ENCODE measurements around the gene DCST2. TPM values are rescaled to one million over a fixed set of nuclear protein-coding genes. Genes with fewer than 3 reads are reported as not detected.

DCST2 gene
- total RNA-seq, 2 experiments from 2014 or later, result 0.18 to 0.40 TPM

GRCh38 chr1:155030243-155030795 lies 3.3 kb downstream of the DCST2 start:
- H3K27me3 Mint-ChIP-seq, result peaks cover 2% of the 10 kb centered on the region
- POLR2A ChIA-PET, result no interaction called here
- no peak for DNase-seq
- CTCF ChIA-PET, result interaction anchor here (1.1 kb wide), 1 partner anchor 11 kb away, joined by 3 read pairs; no protein-coding TSS in a partner anchor
- H3K9me3 Mint-ChIP-seq, result no peaks in the 10 kb centered on the region
- H3K27ac Mint-ChIP-seq, result no peak overlapping the region
- H3K4me1 Mint-ChIP-seq, result no peaks in the 10 kb centered on the region
- H3K4me3 Mint-ChIP-seq, result no peak overlapping the region
- no peaks in the 10 kb centered on the region for H3K36me3 Mint-ChIP-seq (ENCODE audit: low read depth)

- Mint-ChIP-seq H3K9me3 (no peaks in the 10 kb centered on the region), H3K36me3 (ENCODE audit: low read depth) (no peaks in the 10 kb centered on the region), H3K27ac (no peak overlapping the region), H3K4me1 (no peaks in the 10 kb centered on the region), H3K4me3 (no peak overlapping the region), H3K27me3 (peaks cover 2% of the 10 kb centered on the region)
- ChIA-PET CTCF (no interaction called here), POLR2A (interaction anchor here (0.6 kb wide), 1 partner anchor 9 kb away, joined by 3 read pairs; no protein-coding TSS in a partner anchor)
- DNase-seq, result no peak
These were observed 3.9 kb downstream of the DCST2 start for GRCh38 chr1:155029513-155030242.

- POLR2A ChIA-PET, result no interaction called here
- Mint-ChIP-seq H3K27ac (no peak overlapping the region), H3K9me3 (no peaks in the 10 kb centered on the region), H3K4me3 (no peak overlapping the region), H3K27me3 (peaks cover 2% of the 10 kb centered on the region), H3K36me3 (ENCODE audit: low read depth) (no peaks in the 10 kb centered on the region), H3K4me1 (peaks cover 2% of the 10 kb centered on the region)
- CTCF ChIA-PET, result no interaction called here
- no peak for DNase-seq
These were observed 7.0 kb downstream of the DCST2 start for GRCh38 chr1:155026588-155026987.

- Mint-ChIP-seq H3K27me3 (peaks cover 2% of the 10 kb centered on the region), H3K4me3 (no peak overlapping the region), H3K36me3 (ENCODE audit: low read depth) (no peaks in the 10 kb centered on the region), H3K4me1 (peaks cover 4% of the 10 kb centered on the region), H3K9me3 (no peaks in the 10 kb centered on the region), H3K27ac (no peak overlapping the region)
- CTCF ChIA-PET, result no interaction called here
- no peak for DNase-seq
- POLR2A ChIA-PET, result no interaction called here
These were observed 7.4 kb downstream of the DCST2 start for GRCh38 chr1:155026154-155026553.

GRCh38 chr1:155024315-155024714 lies 9.3 kb downstream of the DCST2 start:
- peaks cover 9% of the 10 kb centered on the region for H3K4me1 Mint-ChIP-seq
- ChIA-PET CTCF (interaction anchor here (0.7 kb wide), 2 partner anchors 54 to 148 kb away, joined by 3 to 4 read pairs; partner anchors contain the start of gene KRTCAP2), POLR2A (no interaction called here)

GRCh38 chr1:155023627-155024026 lies 10.0 kb downstream of the DCST2 start:
- no peak for DNase-seq
- H3K27me3 Mint-ChIP-seq, result no peaks in the 10 kb centered on the region
- H3K9me3 Mint-ChIP-seq, result no peaks in the 10 kb centered on the region
- H3K4me3 Mint-ChIP-seq, result no peak overlapping the region
- POLR2A ChIA-PET, result interaction anchor here (1.1 to 1.7 kb wide), 2 partner anchors 10 to 12 kb away, joined by 3 to 5 read pairs; no protein-coding TSS in a partner anchor
- peaks cover 11% of the 10 kb centered on the region for H3K4me1 Mint-ChIP-seq
- H3K27ac Mint-ChIP-seq, result no peak overlapping the region
- H3K36me3 Mint-ChIP-seq (ENCODE audit: low read depth), result peaks cover 16% of the 10 kb centered on the region
- CTCF ChIA-PET, result interaction anchor here (0.9 to 2.9 kb wide), 2 partner anchors 24 to 61 kb away, joined by 3 to 11 read pairs; no protein-coding TSS in a partner anchor

More at GRCh38 chr1:155024315-155024714, 9.3 kb downstream of the DCST2 start:
- no peak for DNase-seq
- Mint-ChIP-seq H3K27ac (no peak overlapping the region), H3K27me3 (peaks cover 2% of the 10 kb centered on the region), H3K4me3 (no peak overlapping the region), H3K9me3 (no peaks in the 10 kb centered on the region), H3K36me3 (ENCODE audit: low read depth) (peaks cover 9% of the 10 kb centered on the region)

- H3K27me3 Mint-ChIP-seq, result no peaks in the 10 kb centered on the region
- H3K27ac Mint-ChIP-seq, result no peak overlapping the region
- ChIA-PET CTCF (interaction anchor here (0.6 to 2.9 kb wide), 6 partner anchors 9 to 99 kb away, joined by 3 to 11 read pairs (median 3); partner anchors contain the start of gene ADAM15), POLR2A (interaction anchor here (0.5 to 1.7 kb wide), 6 partner anchors 9 to 414 kb away, joined by 3 to 5 read pairs (median 3); partner anchors contain the start of gene PYGO2)
- H3K9me3 Mint-ChIP-seq, result no peaks in the 10 kb centered on the region
- no peak overlapping the region for H3K4me3 Mint-ChIP-seq
- peaks cover 14% of the 10 kb centered on the region for H3K4me1 Mint-ChIP-seq
- H3K36me3 Mint-ChIP-seq (ENCODE audit: low read depth), result peaks cover 19% of the 10 kb centered on the region
- no peak for DNase-seq
These were observed 10.7 kb downstream of the DCST2 start for GRCh38 chr1:155022927-155023236.

GRCh38 chr1:155022136-155022926 lies 11.2 kb downstream of the DCST2 start:
- Mint-ChIP-seq H3K4me1 (peaks cover 18% of the 10 kb centered on the region), H3K9me3 (no peaks in the 10 kb centered on the region), H3K4me3 (no peak overlapping the region), H3K36me3 (ENCODE audit: low read depth) (peaks cover 20% of the 10 kb centered on the region), H3K27me3 (no peaks in the 10 kb centered on the region), H3K27ac (no peak overlapping the region)
- ChIA-PET POLR2A (interaction anchor here (0.5 to 1.7 kb wide), 8 partner anchors 8 to 414 kb away, joined by 3 to 5 read pairs (median 3); partner anchors contain the start of gene PYGO2), CTCF (interaction anchor here (0.6 to 2.9 kb wide), 7 partner anchors 8 to 98 kb away, joined by 3 to 11 read pairs (median 3); partner anchors contain the start of gene ADAM15)
- DNase-seq, result no peak

GRCh38 chr1:155019377-155020245 lies 14.0 kb downstream of the DCST2 start:
- Mint-ChIP-seq H3K4me3 (no peak overlapping the region), H3K4me1 (peaks cover 41% of the 10 kb centered on the region), H3K27me3 (no peaks in the 10 kb centered on the region), H3K27ac (no peak overlapping the region), H3K9me3 (no peaks in the 10 kb centered on the region), H3K36me3 (ENCODE audit: low read depth) (peaks cover 35% of the 10 kb centered on the region)
- DNase-seq, result no peak
- POLR2A ChIA-PET, result interaction anchor here (1.0 to 14.7 kb wide), 5 partner anchors 9 to 66 kb away, joined by 3 to 203 read pairs (median 6); partner anchors contain the start of genes CKS1B, FLAD1, LENEP and ZBTB7B
- CTCF ChIA-PET, result interaction anchor here (0.7 to 8.1 kb wide), 9 partner anchors 9 to 66 kb away, joined by 3 to 139 read pairs (median 6); partner anchors contain the start of genes FLAD1, LENEP and ZBTB7B

GRCh38 chr1:155018617-155019348 lies 14.8 kb downstream of the DCST2 start:
- Mint-ChIP-seq H3K4me3 (no peak overlapping the region), H3K27ac (no peak overlapping the region), H3K9me3 (no peaks in the 10 kb centered on the region), H3K36me3 (ENCODE audit: low read depth) (peaks cover 43% of the 10 kb centered on the region), H3K4me1 (peaks cover 50% of the 10 kb centered on the region), H3K27me3 (no peaks in the 10 kb centered on the region)
- DNase-seq, result no peak
- POLR2A ChIA-PET, result interaction anchor here (1.0 to 14.7 kb wide), 3 partner anchors 20 to 65 kb away, joined by 3 to 203 read pairs (median 43); partner anchors contain the start of genes FLAD1, LENEP and ZBTB7B
- CTCF ChIA-PET, result interaction anchor here (0.6 to 8.1 kb wide), 10 partner anchors 12 to 150 kb away, joined by 3 to 139 read pairs (median 6); partner anchors contain the start of genes CKS1B, FLAD1, LENEP and ZBTB7B

GRCh38 chr1:155017946-155018316 lies 15.7 kb downstream of the DCST2 start:
- Mint-ChIP-seq H3K4me1 (peaks cover 58% of the 10 kb centered on the region), H3K36me3 (ENCODE audit: low read depth) (peaks cover 50% of the 10 kb centered on the region), H3K4me3 (no peak overlapping the region), H3K27me3 (no peaks in the 10 kb centered on the region), H3K9me3 (no peaks in the 10 kb centered on the region), H3K27ac (peak overlapping the region; percentile 26)
- DNase-seq, result no peak
- ChIA-PET CTCF (interaction anchor here (0.5 to 8.1 kb wide), 22 partner anchors 10 to 458 kb away, joined by 3 to 139 read pairs (median 8); partner anchors contain the start of genes ADAM15, CKS1B, FLAD1 and LENEP), POLR2A (interaction anchor here (0.8 to 14.7 kb wide), 8 partner anchors 11 to 81 kb away, joined by 3 to 203 read pairs (median 12); partner anchors contain the start of genes CKS1B, FLAD1, LENEP and PBXIP1)
